ENCODE data around the gene BACH2.

GRCh38 chr6:89936177-89936576, 360.5 kb downstream of the BACH2 start:
- TF ChIP-seq CTCF (optimal IDR thresholded peaks at IDR 0.05 in 1 of 3, IDR thresholded peaks at IDR 0.05 in 1 of 3, conservative IDR thresholded peaks at IDR 0.05 in 1 of 3; ENCODE audit: extremely low read depth in 1 of 3, insufficient read depth in 2 of 3, low read length in 3 of 3) (no peak), EZH2 (IDR thresholded peaks at IDR 0.05; ENCODE audit: low read length) (no peak)

Data from keratinocyte (primary cell).